ENCODE results near the gene ARHGAP1.
A peak's percentile ranks its signal among the peaks of the same experiment; 100 is the strongest.

The ARHGAP1 gene

GRCh38 chr11:46700241-46701077, at the start of gene ARHGAP1, which contains the start of gene ZNF408:
Gene ARHGAP1 (minus strand): TSS chr11:46700619. CDS start chr11:46696107, 4,512 bp downstream.
Gene ZNF408 (plus strand): TSS chr11:46701031. CDS start chr11:46701048, 17 bp downstream.
- peak; percentile 73 for FAIRE-seq
- peak; percentile 97 for DNase-seq (ENCODE audit: low spot score)

DNA sequence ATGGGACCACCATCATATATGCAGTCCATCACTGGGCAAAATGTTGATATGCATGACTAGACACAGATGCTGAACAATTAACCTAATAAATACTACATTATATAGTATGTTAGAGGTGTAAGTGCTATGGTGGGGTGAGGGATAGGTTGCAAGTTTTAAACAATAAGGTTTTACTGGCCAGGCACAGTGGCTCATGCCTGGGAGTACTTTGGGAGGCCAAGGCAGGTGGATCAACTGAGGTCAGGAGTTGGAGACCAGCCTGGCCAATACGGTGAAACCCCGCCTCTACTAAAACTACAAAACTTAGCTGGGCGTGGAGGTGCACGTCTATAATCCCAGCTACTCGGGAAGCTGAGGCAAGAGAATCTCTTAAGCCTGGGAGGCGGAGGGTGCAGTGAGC, 46.7 kb upstream of the ARHGAP1 start:
- FAIRE-seq (no peak), DNase-seq (ENCODE audit: low spot score) (no peak)

GRCh38 chr11:46745995-46746394, 45.6 kb upstream of the ARHGAP1 start:
- FAIRE-seq (no peak), DNase-seq (ENCODE audit: low spot score) (no peak)

DNA sequence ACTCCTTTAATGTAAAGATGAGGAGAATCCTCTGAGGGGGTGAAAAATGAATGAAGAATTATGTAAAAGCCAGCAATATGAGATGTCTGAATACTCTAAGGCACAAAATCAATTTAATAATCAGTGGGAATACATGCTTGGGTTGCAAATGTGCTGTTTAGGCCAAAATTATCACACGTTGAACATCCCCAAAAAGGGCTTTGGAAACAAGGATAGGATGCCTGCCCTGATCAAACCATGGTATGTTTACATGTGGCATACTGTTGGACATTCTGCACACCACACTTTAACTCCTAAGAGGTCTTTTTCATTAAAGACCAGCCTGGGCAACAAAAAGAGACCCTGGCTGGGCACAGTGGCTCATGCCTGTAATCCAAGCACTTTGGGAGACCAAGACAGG, 44.9 kb upstream of the ARHGAP1 start:
- no peak for FAIRE-seq
- no peak for DNase-seq (ENCODE audit: low spot score)

GRCh38 chr11:46743693-46744339, 43.4 kb upstream of the ARHGAP1 start:
- FAIRE-seq (no peak), DNase-seq (ENCODE audit: low spot score) (no peak)

- no peak for FAIRE-seq
- no peak for DNase-seq (ENCODE audit: low spot score)
These were observed 42.6 kb upstream of the ARHGAP1 start for GRCh38 chr11:46743043-46743442.

- FAIRE-seq (no peak), DNase-seq (ENCODE audit: low spot score) (no peak)
These were observed 41.4 kb upstream of the ARHGAP1 start for GRCh38 chr11:46741600-46742484.

- DNase-seq (ENCODE audit: low spot score) (no peak), FAIRE-seq (no peak)
These were observed 38.5 kb upstream of the ARHGAP1 start for GRCh38 chr11:46738887-46739286.

DNA sequence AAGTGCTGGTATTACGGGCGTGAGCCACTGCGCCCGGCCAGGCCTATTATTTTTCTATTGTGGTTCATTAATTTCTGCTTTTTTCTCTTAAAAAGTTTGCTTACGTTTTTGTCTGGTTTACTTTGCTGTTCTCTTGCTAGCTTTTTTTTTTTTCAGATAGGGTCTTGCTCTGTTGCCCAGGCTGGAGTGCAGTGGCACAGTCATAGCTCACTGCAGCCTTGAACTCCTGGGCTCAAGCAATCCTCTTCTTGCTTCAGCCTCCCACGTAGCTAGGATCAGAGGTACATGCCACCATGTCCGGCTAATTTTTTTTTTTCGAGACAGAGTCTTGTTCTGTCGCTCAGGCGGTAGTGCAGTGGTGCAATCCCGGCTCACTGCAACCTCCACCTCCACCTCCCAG, 37.3 kb upstream of the ARHGAP1 start:
- FAIRE-seq = no peak
- DNase-seq (ENCODE audit: low spot score) = no peak

DNA sequence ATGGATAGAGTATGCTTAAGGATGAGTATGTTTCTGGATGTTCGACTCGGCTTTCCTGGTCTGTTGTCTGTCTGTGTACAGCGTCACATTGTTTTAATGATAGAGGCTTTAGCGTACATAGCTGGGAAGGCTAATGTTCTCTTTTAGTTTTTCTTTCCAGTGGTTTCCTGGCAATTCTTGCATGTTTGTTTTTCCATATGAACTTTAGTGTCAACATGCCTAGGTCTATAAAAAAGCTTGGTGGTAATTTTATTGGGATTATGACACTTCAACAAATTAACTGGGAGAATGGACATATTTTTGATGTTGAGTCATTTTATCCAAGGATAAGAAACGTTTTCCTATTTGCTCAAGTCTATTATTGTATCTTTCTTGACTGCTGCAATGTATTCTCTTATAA, 36.2 kb upstream of the ARHGAP1 start:
- no peak for FAIRE-seq
- DNase-seq (ENCODE audit: low spot score) = no peak

DNA sequence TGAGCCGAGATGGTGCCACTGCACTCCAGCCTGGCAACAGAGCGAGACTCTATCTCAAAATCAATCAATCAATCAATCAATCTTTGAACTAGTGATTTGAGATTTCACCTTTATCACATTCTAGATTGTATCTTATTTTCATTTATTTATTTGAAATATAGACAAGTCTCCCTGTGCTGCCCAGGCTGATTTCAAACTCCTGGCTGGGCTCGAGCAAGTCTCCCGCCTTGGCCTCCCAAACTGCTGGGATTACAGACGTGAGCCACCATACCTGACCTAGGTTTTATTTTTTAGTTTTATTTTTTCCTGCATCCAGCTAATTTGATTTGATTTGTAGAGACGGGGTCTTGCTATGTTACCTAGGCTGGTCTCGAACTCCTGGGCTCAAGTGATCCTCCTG, 35.7 kb upstream of the ARHGAP1 start:
- FAIRE-seq = no peak
- no peak for DNase-seq (ENCODE audit: low spot score)

- FAIRE-seq = no peak
- no peak for DNase-seq (ENCODE audit: low spot score)
These were observed 32.8 kb upstream of the ARHGAP1 start for GRCh38 chr11:46733234-46733633.

GRCh38 chr11:46731545-46731944, 31.1 kb upstream of the ARHGAP1 start:
- FAIRE-seq (no peak), DNase-seq (ENCODE audit: low spot score) (no peak)

DNA sequence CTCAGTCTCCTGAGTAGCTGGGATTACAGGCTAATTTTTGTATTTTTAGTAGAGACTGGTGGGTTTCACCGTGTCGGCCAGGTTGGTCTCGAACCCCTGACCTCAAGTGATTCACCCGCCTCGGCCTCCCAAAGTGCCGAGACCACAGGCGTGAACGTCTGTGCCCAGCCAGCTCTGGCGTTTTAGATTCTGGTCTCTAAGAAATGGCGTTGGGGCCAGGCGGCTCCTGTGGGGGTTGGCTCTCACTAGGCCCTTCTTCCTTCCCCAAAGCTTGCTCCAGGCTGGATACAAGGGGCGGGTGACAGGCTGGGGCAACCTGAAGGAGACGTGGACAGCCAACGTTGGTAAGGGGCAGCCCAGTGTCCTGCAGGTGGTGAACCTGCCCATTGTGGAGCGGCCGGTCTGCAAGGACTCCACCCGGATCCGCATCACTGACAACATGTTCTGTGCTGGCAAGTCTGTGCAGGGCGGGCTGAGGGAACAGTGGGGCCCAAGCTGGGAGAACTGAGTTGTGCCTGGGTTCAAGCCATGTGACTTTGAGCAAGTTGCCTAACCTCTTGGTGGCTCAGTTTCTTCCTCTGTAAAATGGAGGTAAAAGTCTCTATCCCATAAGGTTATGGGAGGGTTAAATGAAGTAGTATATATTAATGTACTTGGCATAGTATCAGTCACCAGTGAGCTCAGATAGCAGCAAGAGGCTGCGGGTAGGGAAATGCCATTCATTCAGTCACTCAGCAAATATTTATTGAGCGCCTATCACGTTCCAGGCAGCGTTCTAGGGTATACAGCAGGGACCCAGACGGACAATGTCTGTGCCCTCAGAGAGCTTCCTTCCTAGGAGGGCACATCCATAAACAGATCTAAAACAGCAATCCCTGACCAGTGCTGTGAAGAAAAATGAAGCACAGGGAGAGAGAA, 28.9 kb upstream of the ARHGAP1 start:
- DNase-seq (ENCODE audit: low spot score) (no peak), FAIRE-seq (no peak)

- FAIRE-seq = no peak
- no peak for DNase-seq (ENCODE audit: low spot score)
These were observed 28.2 kb upstream of the ARHGAP1 start for GRCh38 chr11:46728659-46729040.

- FAIRE-seq (no peak), DNase-seq (ENCODE audit: low spot score) (no peak)
These were observed 27.7 kb upstream of the ARHGAP1 start for GRCh38 chr11:46727952-46728658.

DNA sequence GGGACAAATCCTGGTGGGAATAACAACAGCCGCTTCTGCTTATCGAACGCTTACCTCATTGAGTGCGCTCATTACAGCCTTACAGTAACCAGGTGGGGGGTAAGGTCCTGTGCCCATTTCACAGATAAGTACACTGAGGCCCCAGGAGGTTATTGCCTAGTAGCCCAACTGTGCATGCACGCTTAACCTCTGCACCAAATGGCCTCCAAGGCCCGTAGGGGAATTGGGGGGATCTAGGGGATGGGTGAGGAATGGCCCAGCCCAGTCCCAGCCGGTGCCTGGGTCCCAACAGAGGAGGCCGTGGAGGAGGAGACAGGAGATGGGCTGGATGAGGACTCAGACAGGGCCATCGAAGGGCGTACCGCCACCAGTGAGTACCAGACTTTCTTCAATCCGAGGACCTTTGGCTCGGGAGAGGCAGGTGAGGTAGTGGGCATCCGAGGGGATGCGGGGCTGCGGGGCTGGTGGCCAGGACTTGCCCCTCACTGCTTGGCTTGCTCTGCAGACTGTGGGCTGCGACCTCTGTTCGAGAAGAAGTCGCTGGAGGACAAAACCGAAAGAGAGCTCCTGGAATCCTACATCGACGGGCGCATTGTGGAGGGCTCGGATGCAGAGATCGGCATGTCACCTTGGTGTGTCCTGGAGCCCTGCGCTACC, 25.9 kb upstream of the ARHGAP1 start:
- FAIRE-seq (no peak), DNase-seq (ENCODE audit: low spot score) (no peak)

GRCh38 chr11:46725338-46726205, 25.2 kb upstream of the ARHGAP1 start:
- no peak for FAIRE-seq
- DNase-seq (ENCODE audit: low spot score) = no peak

DNA sequence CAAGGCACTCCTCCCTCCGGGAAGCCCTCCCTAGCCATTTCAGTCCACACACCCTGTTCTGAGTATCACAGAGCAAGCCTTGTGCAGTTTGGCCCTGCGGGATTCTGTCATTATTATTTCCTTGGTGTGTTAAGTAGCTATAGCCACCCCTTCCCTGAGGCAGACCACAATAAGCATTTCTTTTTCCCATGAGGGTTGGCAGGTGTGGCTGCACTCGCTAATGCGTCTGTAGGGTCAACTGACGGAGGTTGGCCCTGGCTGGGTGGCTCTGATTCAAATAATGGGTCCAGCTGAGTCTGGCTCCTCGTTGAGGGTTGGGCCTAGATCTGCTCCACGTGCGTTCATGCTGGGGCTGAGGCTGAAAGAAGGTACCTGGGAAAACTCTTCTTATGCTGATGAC, 23.7 kb upstream of the ARHGAP1 start:
- DNase-seq (ENCODE audit: low spot score) = no peak
- no peak for FAIRE-seq
